COLO829 (cell line): ENCODE measurements around the gene PITX2.
A peak's percentile ranks its signal among the peaks of the same experiment; 100 is the strongest.

Experiments
- DNase-seq: peaks from one replicate; pipeline ENCODE4 v3.0.0; 2012; ENCODE audit warnings: low spot score

PITX2 gene

DNA sequence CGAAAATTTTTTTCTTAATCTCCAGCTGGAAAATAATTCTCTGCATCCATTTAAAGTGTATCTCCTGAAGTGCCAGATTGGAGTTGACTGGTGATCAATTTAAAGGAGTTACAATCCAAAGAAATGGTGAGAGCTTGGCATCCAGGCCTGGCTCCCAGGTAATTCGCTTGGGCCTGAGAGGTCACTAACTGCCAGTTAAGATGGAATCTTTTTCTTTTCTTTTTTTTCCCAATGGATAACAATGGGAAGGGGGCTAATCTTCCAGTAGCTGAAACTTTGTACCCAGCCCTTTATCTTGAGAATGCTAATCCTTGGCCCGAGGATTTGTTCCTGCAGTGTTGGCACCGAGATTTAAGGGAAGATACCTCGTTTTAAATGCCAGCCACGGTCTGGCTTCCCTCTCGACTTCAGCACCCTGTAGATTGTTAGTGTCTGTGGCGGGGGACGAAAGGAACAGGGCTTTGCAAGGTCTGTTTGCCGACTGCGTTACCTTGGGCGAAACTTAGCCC lies 13.3 kb upstream of the PITX2 start:
- no peak for DNase-seq

DNA sequence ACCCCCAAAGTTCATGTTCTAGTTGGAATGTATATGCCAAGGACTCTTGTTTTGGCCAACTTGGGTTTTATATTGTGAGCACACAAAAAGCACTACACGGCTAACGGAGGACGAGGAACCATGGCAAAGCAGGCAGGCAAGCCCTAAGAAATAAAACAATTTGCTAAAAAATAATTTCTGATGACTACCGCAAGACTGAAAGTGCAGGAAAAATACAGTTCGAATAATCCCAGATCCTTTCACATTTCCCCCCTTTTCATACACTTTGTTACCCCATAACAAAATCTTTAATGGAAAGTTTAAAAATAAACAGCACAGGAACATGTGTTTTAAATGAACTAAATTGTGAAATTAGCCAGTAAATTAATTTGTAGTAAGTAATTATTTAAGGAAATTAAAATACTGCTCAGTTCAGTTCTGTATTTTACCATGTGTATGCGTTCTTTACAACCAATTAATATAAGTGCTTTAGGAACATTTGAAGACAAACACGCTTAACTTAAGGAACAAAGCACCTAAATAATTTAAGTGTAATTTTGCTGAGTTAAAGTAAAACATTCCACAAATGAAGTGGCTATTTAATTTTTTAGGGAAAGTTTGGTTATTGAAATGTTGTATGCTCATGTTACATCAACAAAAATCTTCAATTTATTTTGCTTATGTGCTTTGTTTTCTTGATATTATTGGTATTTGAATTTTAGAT lies 12.4 kb upstream of the PITX2 start:
- no peak for DNase-seq

DNA sequence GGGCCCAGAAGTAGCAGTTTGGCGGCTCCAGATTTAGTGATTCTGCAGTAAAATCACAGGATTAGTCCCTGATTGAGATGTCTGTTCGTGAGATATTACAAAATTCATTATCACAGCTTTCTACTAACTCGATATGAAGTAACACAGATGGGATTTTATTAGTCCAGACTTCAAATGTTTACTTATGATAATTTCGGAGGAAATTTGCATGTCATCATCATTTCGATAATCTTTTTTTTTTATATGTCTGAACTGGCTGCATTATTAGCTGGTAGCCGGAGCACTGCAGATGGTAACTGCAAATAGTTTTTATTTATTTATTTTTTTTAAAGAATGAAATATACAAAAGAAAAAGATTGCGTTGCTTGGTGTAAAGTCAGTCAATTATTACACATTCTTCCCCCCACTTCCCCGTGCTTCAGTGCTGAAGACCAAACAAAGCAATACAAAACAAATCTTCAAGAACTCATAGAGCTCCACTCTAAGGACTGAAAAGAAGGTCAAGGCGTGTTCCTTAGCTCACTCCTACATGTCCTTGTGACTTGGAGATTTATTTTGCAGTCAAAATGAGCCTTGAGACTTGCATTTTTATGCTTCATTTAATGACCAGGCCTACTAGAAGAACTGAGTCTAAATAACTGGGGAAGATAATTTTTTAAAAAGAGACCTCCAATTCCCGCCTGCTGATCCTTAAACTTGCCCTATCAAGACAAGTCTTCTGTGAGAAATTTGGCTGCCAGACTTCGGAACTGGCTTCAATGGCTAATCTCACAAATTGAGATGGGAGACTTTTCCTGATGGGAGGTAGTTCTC lies 11.7 kb upstream of the PITX2 start:
- no peak for DNase-seq

DNA sequence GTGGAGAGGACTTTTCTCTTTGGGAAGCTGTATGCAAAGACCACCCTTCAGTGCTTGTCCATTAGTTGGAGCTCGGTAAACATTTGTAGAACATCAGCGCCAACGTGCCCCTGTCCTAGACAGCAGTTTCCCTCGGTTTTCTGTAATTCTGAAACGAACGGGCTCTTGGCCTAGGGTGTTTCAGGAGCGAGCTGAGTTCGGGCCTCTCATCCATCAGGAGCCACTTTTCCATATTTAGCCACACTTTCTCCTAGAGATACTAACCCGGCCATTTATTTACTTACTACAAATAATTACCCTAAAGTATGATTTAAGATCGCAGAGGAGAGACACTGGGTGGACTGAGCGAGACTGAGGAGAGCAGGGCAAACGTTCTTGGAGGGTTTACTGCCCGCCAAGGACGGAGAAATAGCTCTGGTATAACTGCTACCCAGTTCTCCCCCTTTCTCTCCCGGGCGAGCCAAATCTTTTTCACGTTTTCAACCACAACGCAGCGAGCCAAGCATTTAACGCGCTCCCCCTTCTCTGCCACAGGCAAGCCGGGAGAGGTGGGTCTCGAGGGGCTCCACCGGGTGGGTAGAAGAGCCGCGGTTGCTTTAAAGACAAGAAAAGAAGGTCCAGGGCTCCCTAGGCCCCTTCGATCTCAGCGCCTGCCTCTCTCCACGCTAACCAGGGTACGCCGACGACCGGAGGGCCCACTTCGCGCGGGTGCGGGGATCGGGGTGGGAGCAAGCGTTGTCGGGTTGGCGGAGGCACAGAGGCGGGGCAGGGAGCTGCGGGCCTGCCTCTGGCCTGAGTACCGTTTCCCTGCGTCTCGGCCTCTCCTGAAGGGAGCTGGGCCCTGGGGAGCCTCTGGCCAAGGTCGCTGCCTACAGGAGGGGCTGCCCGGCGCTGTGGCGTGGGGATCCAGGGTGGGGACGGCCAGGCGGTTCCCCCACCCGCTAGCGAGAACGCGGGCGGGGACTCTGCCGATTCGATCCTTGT lies 10.8 kb upstream of the PITX2 start:
- DNase-seq, result no peak

DNA sequence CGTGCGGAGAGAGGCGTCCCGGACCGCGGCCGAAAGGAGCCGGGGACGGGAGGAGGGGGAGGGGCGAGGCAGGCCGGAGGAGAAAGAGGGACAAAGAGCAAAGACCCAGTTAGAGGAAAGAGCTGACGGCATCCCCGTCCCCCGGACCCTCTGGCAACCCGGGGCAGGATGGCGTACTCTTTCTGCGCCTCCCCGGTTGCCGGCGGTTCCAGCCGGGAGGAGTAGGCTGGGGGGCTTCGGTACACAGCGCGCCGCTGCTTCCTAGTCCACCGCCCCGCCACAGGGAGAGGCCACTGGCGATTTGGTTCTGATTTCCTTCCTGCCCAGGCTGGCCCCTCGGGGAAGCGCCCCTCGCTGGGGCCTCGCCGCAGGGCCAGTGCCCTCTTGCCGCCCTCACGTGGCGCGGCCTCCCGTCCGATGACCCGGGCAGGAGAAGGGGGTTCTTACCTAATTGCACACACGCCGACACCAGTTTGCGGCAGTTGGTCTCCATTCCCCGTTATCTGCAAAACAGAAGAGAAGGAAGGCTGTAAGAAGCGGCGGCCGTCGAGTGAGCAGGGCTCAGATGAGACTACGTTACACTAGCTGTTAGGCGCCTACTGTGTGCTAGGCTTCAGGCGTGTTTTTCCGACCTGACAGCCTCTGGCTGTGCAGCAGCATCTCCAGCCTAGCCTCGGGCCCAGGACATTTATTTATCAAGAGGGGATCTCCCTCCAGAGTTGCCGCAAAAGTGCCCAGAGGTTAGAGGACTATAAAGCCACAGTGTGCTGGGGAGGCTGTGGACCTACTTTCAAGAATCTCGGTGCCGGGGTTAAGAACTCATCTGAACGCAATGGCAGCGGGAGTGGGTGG lies 9.9 kb upstream of the PITX2 start:
- no peak for DNase-seq

DNA sequence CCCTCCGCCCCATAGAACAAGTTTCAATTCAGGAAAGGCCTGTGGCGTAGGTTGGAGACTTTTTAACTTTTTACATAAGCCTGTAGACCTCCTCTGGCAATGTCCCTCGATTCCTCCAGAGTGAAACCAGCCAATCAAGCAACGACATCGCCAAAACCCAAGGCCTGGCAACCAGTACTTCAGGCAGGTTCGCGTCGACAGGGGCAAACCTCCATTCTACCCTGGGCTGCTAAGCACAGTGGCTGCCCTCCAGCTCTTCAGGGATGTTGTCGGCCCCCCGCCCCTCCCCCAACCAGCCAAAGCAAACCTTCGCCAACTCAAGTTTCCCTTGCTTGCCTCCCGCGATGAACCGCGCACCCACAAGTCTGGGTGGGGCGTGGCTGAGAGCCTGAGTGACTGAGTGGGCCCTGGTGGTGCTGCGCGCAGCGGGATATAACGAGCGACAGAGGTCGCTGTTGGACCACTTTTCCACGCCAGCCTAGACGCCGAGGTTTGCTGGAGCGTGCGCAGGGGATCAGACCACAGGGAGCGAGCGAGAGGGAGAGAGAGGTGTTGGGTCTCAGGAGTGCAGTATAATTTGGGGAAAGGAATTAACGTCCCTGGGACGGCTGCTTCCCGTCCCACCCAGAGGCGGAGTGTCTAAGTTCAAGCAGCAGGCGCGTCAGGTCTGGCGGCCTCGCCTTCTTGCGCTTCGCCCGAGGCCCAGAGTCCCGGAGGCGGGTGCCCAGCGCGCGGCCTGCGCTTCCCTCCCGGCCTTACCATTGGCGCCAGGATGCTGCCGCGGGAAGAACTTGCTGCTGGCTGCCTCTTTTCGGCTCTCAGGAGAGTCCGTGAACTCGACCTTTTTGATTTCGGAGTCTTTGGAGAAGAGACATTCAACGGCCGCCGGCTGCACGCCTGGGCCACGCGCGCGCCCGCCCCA lies 9.0 kb upstream of the PITX2 start:
- peak; percentile 85 for DNase-seq

DNA sequence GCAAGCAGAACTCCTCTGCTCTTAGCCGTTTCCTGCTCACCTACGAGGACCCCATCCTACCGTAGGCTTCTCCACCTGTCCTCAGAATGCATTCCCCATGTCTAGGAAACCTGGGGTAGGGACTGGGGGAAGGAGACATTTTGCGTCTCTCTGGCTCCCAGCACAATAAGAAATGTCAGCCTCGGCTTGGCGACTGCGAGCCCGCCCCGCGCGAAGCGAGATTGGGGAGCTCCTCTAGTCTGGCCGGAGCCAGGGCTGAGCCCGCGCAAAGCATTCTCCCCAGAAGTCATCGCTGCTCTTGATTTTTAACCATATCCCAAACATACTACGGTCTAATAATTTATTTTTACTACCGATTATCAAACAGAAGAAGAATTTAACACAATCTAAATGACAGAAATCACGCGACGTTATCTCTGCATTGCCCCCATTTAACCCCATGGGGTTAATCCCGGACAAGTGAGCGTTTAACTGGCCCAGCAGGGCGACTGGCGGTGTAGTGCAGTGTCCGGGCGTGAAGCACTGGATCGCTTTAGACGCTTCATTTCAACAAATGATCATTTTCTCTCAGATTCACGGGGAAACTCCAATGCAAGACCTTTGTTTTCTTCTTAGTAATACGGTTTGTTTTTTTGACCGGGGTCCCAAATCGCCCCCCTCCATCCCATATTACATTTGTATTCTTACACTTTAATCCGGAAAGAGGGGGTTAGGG lies 8.0 kb upstream of the PITX2 start:
- DNase-seq, result no peak

DNA sequence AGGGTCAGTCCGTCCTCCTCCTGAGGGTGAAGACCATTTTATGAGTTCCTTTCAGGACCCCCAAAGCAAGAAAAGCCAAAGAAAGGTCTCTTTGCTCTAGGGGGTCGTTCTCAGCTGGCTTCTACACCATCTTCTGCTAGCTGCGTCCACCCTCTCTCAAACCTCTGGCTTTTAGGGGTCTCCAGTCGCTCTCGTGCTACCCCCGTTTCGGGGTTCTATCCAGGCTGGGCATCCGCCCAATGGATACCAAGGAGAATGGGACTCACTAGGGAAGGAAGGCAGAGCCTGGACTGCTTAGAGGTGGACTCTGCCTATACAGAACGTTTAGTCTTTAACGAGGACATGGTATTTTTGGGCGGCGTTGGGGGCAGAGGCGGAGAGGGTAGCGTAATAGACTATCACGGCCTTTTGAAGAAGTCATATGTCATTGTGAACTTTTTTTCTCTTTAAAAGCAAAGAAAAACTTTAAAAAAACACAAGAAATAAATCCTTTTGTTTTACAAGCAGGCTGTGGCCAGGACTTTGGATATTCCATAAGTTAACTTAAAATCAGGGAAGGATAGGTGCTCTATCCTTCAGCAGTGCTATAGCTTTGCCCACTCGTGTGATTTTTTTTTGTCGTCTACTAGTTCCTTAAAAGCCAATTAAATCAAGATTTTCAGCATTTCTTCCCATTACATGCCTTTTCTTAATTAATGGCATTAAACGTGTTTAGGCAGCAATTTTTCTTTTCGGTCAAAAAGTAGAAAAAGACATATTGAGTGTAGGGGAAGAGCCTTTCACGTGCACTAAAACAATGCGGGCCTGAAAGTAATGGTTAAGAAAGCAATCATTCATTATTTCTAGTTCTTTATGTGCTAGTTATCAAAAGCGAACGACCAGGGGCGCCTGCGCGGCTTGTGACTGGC lies 7.2 kb upstream of the PITX2 start:
- no peak for DNase-seq

DNA sequence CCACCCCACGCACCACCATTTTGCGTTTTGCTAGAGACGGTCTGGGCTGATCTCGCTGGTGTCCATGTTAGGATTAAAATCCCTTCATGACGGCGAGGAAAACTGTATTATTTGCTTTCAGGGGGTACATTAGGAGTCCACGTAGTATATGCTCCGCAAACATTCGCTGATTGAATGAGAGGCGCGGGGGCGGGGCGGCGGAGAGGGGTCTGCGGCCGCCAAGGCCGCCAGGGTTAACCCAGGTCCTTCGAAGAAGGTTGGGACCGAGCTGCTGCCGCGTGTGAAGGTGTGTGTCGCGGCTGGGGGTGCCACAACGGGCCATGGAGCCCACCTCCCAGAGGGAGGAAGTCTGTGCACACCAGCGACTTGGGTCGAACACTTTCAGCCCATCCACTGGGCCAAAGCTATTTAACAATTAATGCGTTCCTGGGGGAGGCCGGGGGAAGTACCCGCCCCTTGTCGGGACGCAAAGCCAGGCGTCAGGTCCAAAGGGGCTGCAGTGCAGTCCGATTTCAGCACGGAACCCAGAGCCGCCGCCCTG lies 6.4 kb upstream of the PITX2 start:
- DNase-seq, result no peak

DNA sequence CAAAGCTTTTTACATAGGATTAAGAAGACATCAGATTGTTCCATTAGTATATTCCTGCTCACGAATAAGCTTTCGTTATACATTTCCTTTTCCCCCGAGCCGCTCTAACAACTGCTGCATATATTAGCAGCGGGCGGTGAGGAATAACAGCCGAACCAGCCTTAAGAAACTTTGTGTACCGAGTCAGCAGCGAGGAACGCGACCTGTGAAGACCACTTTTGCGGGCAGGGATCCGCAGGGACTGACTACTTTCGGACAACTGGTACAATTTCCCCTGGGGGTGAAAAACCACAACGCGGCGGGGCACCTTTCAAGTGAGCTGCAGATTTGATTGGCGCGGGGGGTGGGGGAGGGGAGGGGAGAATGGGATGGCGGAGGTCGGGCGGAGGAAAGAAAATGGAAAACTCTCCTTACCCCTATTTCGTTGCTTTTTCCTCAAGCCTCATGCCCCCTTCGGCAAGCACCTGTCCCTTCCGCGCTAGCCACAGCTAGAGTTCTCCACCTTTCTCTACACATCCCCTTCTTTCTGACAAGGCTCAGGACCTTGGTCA lies 5.9 kb upstream of the PITX2 start:
- no peak for DNase-seq

DNA sequence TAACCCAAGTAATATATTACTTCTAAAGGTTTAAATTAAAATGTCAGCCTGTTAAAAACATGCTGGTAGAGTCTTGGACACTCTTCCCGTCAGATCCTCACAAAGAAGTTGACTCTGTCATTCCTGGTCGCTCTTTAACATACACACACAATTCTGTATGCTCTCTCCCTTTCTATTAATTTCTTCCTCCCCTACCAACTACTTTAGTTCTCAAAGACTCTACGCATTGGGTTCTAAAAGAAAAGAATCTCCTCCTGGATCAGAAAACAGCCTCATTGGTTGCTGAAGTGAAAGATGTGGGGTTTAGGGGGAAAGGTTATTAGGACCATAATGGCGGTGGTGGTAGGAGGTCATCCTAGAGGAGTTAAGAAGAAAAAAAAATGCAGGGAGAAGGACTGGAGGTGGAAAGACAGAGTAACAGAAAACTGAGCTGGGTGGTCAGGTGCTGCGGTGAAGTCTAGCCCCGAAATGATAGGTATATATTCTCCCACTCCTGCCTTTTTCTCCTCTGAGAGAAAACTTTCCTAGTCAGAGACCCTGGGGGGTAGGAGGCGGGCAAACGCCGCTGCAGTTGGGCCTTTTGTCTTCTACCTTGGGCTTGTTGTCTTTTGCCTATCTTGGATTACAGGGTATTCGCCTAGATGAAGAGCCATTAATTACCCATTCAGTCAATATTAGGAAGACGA lies 5.2 kb upstream of the PITX2 start:
- no peak for DNase-seq

DNA sequence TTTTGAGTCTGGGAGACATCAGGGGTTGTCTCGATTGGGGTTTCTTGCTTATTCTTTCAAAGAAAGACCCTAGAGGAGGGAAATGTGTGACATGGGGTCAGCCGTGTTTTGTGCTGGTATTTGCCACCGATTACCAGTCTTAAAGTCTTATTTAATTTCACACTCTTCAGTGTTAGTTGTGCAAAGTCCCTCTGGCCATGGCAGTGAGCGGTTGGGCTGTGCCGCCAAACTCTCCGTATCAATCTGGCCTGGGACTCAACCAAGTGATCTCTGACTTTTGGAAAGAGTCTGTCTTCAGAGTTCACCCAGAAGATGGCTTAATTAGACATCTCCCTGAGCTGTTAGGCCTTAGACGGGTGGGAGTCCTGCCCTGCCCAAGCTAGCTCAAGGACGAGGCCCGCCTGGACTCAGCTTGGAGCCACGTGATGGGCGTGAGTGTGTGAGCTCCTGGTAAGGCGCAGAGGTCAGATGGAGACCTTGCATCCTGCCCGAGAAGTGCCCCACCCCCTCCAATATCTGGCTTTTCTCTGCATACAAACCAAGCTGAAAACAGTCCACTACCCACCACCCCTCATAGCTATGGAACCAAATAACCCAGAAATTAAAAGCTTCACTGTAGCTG lies 3.8 kb upstream of the PITX2 start:
- no peak for DNase-seq

DNA sequence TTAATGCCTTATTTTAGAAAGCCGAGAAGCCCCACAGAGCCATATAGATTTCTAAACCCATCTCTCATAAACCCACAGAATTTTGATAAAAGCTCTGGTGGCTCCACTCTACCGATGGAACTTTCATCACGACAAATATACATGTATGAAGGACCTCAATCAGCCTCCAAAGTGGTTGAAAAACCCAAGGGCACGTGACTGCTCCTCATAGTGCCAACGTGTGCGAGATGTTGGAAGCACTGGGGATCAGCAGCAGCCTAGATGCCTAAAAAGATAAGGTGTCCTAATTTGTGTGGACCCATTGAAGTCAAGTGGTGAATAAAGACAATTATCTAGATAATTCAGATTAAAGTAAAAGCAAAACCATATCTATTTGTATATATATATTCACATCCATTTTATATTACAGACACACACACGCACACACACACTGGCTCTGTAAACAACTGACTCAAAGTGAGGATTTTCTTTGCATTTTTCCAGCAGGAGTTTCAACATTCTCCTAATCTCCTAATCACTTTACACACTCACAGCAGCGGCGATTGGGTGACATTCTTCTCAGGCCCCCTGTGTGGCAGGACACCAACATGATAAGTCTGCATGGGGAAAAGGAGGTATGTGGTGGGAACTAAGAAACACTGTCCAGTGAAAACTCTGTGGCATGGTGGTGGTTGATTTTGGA lies 2.8 kb upstream of the PITX2 start:
- no peak for DNase-seq

DNA sequence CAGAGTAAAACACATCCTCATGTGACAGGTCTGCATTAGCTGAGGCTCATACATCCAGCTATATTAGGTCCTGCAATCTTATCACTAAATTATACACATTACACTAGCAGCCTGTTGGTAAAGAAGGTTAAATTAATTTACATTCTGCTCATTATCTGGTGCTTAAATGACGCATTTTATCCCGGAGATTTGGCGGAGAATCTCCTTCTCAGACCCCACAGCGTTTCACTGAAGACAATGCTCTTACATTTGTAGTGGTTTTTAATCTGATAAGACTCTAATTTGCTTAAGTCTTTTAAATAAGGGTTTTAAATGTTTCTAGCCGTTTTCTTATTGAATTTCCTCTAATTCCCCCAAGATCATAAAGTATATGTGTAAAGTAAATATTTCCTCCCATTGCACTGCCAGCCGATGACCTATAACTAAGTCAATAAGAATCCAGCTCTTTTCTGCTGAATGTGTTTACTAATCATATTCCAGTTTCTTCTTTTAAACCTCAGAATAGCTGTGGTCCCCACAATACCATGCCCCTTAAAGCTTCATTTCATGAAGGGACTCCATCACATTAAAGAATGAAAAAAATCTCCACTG lies 2.1 kb upstream of the PITX2 start:
- DNase-seq, result no peak

DNA sequence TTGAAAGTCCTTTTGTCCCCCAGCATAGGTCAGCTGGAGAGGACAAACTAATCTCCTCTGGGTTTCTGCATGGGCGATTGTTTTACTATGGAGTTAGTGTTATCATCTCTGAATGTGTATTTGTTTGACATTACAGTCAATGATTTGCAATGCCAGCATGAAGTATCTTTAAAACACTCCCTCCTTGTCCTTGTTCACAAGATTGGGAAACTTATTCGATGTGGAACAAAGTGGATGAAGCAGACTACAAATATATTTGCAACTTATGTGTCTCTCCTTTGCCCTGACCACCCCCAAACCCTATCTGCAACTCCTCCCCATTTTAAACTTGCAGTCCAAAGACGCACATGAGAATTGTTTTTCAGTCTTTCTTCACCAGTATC lies 1.5 kb upstream of the PITX2 start:
- peak; percentile 13 for DNase-seq
